GDM1 (cell line): ENCODE results near the gene FBXL16.
"Not testable (repeated sequence)": the region's sequence is repeated elsewhere in the genome, so short reads cannot be mapped to it uniquely, and the experiment has no call there.

Experiments
- DNase-seq: peaks from one replicate; lab custom pipeline; 2025; lab: John Stamatoyannopoulos, UW

The FBXL16 gene, protein sequence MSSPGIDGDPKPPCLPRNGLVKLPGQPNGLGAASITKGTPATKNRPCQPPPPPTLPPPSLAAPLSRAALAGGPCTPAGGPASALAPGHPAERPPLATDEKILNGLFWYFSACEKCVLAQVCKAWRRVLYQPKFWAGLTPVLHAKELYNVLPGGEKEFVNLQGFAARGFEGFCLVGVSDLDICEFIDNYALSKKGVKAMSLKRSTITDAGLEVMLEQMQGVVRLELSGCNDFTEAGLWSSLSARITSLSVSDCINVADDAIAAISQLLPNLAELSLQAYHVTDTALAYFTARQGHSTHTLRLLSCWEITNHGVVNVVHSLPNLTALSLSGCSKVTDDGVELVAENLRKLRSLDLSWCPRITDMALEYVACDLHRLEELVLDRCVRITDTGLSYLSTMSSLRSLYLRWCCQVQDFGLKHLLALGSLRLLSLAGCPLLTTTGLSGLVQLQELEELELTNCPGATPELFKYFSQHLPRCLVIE

DNA sequence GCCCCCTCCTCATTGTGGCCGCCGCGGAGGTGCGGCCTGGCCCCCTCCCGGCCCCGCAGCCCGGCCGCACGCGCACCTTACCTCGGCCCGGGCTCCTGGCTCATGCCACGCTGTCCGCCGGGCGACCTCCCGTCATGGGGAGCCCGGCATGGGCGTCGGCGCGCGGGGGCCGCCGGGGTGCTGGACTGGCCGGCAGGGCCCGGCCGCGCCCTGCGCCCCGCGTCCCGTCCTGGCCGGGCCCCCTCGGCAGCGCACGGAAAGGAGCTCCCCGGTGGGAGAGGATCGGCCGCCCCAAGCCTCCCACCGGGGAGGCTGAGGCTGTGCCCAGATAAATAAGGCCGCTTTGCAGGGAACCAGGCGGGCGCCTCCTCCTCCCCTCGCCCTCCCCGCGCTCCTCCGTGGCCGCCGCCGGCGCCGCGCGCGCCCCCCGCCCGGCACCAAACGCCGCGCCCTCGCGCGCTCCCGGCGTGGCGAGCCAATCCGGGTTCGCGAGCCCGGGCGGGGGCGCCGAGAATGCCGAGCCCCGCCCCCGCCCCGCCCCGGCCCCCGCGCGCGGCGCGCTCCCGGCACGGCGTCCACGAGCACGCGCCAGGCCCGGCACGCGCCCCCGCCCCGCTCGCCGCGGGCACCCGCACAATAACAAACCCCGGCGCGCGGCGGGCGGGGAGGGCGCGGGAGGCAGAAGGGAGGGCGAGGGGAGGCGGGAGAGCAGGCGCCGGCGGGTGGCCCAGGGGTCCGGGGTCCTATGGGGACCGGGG lies at the start of gene FBXL16:
TSS of gene FBXL16 (minus strand) at position 371 of the 758 bp plus-strand sequence. CDS start 8,396 bp downstream, outside the sequence.
- no peak for DNase-seq

DNA sequence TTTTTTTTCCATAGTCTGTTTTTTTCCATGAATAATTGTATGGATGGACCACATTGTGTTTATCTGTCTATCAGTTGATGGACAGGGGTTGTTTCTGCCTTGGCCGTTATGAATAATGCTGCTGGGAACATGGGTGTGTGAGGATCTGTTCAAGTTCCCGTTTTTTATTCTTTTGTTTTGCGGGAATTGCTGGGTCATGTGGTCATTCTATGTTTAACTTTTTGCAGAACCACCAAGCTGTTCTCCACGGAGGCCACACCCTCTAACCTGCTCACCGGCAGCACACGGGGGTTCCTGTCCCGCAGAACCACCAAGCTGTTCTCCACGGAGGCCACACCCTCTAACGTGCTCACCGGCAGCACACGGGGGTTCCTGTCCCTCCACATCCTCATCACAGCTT lies 49.1 kb upstream of the FBXL16 start:
- peak; percentile 65 for DNase-seq

DNA sequence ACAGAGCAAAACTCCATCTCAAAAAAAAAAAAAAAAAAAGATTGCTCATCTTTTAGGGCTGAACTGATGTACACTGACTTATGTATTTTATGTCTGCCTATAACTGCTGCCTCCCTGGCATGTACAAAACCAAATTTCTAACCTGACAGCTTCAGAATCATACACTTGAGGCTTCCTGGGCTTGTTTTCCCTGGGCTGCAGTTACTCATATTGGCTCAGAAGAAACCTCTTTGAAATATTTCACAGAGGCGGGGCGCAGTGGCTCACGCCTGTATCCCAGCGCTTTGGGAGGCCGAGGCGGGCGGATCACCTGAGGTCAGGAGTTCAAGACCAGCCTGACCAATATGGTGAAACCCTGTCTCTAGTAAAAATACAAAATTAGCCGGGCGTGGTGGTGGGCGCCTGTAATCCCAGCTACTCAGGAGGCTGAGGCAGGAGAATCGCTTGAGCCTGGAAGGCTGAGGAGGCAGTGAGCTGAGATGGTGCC lies 48.6 kb upstream of the FBXL16 start:
- DNase-seq = not testable (repeated sequence)

DNA sequence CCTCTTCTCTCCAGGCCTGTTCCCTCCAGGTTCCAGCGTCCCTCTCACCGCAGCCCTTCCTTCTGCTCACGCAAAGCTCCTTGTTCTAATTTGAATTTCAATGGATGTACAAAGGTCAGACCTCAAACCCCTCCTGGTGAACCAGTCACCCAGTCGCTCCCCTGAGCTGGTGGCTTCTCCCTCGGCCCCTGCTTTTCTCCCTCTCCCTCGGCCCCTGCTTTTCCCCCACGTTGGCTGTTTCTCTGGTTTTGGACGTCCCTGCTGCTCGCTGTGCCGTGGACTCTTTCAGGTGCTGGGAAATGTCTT lies 46.4 kb upstream of the FBXL16 start:
- DNase-seq = no peak

DNA sequence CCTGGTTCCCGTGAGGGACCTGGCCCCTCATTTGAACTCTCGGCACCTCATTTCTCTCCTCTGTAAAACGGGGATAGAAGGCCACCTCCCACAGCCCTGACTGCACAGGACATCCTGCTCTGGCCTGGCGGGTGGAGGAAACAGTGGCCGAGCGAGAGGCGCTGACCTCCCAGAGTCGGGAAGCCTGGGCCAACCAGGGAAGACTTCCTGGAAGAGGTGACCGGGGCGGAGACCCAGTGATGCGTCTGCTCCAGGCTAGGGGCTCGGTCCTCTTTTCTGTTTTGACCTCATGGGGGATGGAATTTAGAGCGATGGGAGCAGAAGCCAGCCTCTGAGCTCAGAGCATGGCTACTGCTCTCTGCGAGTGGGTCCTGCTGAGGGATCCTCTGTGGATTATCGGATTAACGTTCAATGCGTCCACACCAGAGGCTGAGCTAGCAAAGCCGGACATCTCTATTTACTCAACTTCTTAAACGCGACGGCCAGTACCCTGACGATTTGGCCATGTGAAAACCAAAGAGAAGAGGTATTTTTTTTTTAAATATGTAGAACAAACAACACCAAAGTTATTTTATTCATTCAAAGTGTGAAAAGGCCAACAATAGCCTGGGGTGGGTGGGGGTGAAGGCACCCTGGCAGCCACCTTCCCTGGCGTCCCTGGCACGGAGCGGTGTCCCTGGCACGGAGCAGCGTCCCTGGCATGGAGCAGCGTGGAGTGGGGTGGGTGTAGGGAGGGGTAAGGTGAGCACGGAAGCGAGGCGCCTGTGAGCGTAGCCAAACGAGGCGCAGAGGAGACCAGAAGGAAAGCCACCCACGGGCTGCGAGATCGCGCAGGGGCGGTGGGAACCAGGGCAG lies 45.8 kb upstream of the FBXL16 start:
- DNase-seq = no peak

DNA sequence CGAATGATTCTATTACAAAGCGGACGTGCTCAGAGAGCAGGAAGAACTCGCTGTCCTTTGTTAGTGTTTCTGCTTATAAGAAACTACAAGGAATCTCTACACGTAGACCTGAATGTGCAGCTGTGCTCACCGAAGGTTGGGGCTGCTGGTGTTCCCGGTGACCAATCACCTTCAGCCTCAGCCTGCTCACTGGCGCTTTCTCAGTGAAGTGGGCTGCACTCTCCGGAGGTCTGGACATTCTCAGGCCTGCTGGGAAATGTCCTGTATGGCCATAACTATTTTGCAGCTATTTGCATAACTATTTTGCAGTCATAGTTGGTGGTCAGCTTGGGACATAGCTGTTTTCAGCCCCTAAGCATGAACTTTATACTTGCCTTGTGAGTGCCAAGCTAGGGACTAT lies 44.9 kb upstream of the FBXL16 start:
- no peak for DNase-seq

DNA sequence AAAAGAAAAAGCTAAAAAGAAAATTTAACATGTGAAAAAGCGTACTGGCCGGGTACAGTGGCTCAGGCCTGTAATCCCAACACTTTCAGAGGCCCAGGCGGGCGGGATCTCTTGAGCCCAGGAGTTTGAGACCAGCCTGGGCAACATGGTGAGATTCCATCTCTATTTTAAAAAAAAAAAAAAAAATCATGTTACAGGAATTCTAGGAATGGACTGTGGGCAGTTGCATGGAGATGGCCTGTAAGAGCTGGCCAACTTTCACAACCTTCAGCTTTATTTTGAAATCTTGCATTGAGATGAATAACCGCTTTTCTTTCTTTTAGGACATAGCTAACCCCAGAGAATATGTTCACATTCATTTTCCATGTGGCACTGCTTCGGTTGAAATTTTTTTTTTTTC lies 43.4 kb upstream of the FBXL16 start:
- DNase-seq = no peak

DNA sequence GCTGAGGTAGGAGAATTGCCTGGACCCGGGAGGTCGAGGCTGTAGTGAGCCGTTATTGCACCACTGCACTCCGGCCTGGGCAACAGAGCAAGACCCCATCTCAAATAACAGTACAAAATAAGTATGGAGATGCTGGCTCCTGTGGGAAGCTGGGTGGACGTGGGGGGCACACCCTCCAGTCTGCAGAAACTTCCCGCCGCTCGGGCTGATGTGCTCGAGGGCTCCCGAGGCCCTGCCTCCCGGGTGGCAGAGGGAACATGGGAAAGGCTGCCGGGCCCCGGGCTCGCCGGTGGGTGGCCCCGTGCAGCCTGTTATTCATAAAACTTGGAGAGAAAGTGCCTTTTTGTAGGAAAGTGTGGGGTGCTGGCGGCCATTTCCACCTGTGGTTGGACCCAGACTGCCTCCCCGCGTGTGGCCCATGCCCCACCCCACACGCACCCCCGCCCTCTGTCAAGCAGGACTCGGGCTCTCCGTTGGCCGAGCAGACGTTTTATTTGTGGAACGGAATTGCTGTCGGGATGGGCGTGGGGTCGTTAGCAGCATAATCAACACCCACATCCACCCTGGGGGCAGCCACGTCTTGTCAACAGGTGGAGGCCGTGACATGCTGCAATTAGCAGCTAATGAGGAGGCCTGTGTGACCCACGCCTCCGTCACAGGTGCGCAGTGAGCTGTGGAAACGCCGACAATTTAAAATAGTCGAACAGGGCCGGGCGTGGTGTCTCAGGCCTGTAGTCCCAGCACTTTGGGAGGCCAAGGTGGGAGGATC lies 42.6 kb upstream of the FBXL16 start:
- DNase-seq = no peak

DNA sequence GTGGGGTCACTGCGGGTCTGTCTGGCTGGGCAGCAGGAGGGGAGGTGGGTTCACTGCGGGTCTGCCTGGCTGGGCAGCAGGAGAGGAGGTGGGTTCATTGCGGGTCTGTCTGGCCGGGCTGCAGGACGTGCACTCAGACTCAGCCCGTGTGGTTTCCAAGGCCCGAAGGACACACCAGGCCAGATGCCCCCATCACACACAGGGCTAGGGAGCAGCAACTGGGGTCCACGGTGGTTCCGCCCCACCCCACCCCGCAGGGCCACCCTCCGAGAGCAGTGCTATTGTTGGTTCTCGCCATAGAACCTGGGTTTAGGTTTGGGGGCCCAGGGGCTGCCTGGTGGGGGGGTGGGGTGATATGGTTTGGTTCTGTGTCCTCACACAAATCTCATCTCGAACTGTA lies 41.0 kb upstream of the FBXL16 start:
- no peak for DNase-seq

DNA sequence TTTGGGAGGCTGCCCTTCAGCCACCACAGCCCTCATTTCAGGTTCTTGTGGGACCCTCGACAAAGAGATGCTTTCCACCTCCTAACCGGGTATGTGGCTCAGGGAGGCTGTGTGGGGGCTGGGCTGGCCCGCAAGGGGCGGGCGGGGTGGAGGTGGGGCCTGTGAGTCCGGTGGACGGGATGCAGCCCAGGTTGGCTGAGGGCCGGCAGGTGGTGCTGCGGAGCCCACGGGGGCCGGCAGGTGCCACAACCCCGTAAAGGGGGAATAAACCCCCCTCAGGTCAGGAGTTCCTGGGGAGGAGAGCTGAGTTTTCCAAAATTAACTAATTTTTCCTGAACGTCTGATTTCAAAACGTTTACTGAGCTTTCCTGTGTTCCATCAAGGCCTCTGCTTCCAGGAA lies 40.1 kb upstream of the FBXL16 start:
- DNase-seq = no peak

DNA sequence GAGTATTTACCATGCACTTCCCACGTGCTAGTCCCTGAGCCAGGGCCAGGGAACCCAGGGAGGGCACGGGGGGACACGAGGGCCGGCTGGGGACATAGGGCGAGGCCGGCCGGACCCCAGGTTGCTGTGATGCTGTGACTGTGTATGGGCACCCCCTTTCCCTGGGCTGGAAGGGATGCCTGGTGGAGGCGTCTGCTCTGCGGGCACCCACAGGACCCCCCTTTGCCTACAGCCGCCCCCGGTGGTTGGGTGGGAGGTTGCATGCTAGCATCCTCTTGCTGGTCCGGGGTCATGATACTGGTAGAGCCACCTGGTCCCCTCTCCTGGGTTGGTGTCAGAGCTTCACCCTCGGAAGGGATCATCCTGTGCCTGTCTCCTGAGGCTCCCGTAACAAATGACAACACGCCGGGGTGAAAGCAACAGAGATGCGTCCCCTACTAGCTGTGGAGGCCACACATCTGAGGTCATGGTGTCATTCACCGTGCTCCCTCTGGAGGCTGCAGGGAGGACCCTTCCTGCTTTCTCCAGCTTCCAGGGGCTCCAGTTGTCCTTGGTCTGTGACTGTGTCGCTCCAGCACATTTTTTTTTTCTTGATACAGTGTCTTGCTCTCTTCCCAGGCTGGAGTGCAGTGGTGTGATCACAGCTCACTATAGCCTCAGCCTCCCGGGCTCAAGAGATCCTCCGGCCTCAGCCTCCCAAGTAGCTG lies 38.3 kb upstream of the FBXL16 start:
- no peak for DNase-seq

DNA sequence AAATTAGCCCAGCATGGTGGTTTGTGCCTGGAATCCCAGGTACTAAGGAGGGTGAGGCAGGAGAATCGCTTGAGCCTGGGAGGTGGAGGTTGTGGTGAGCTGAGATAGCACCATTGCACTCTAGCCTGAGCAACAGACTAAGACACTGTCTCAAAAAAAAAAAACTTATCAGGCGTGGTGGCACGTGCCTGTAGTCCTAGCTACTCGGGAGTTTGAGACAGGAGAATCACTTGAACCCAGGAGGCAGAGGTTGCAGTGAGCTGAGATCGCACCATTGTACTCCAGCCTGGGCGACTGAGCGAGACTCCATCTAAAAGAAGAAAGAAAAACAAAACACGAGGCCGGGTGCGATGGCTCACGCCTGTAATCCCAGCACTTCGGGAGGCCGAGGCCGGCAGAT lies 37.3 kb upstream of the FBXL16 start:
- not testable (repeated sequence) for DNase-seq

DNA sequence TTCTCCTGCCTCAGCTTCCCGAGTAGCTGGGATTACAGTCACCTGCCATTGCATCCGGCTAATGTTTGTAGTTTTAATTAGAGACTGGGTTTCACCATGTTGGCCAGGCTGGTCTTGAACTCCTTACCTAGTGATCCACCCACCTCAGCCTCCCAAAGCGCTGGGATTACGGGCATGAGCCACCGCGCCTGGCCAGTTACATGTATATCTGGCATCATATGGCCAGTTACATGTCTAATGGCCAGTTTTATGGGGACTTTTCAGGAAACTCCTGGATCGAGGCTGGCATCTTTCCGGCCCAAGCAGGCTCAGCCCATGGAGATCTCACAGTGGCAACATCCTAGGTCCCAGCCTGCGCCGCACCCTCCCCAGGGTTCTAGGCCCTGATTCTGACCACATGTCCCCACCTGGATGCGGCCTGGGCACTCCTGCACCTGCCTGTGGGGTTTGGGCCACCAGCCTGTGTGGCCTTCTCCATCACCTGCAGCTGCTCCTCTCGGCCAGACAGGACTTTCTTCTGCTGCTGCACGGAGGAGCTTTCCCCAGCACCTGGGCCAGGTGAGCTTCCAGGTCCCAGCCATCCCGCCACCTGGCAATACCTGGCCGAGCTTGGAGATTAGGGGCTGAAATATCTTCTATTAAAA lies 36.5 kb upstream of the FBXL16 start:
- no peak for DNase-seq

DNA sequence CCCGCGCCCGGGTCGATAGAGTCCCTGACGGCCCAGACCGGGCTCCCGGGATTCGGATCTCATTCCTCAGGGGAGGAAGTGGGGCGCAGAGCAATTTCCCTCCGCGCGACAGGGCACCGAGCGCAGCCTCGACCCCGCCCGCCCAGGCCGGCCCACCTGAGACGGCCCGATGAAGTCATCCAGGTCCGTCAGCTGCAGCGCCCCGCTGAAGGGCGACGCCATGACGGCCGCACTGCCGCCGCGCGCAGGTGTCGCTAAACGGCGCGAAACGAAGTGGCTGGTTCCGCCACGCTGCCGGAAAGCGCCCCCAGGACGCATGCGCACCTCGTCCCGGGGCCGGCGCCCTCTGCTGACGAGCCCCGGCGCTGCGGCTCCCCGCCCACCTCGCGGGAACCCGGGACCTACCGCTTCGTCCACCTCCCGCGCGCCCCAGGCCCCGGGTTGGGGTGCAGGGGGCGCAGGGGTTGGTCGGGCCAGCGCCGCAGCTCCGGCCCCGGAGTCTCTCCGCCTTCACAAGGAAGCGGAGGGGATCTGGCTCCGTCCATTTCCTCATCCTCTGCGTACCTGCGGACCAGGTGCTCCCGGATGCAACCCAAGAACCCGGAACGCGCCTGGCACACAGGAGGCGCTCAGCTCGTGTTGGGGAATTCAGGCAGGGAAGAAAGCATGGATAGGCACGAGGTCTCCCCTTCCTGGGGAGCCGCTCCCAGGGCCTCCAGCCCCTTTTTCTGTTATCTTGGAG lies 35.3 kb upstream of the FBXL16 start, which contains the start of gene CIAO3:
TSS of gene CIAO3 (minus strand) at position 234 of the 742 bp plus-strand sequence. CDS start at position 222, 12 bp downstream.
- peak; percentile 85 for DNase-seq

DNA sequence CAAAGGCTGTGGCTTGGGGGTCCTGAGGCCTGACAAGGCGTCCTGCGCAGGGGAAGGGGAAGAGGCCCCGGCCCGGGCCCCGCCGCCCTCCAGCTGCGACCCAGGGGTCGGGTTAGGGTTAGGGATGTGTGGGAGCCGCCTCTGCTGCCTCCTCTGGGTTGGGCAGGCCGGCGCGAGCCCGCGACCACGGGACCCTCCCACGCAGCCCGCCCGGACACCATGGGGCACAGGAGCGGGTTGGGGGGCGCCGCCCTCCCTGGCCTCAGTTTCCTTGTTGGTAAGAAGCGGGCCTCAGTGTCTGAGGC lies 34.8 kb upstream of the FBXL16 start:
- DNase-seq = no peak

DNA sequence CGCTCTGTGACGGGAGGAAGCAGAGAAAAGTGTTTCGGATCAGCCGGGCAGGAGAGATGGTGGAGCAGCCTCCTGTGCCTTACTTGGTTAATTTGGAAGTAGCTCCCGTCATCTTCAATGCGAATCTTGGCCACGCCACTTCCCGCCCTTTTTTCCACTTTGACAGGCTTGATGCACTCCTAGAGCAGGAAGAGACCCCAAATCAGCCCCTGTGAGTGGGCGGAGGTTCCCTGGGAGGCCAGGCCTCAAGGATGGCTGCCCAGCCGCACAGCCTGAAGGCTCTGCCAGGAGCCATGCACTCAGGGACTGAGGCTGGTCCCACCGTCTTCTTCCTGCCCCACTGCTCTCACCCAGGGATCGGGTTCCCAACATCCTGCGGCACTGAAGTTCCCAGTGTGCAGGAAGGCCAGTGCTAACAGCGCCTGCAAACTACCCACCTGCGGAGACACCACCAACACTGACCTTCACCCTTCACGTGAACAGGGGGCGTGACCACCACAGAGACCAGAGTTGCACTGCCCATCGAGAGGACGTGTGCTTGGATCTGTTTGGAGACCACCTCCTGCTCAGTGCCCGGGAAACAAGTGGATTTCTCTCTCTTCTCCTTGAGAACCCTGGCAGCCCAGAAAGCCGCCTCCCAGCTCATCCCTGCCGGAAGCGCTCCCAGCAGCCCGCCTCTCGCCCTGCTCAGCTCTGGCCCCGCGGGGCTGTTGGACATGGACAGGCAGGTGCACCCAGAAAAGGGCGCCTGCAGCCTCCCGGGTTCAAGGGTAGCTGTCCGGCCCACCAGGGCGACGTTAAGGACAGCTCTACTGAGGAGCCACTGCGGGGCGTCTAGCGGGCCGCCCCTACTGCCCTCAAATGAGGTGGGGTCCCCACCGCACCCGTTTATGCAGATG lies 34.2 kb upstream of the FBXL16 start:
- no peak for DNase-seq

DNA sequence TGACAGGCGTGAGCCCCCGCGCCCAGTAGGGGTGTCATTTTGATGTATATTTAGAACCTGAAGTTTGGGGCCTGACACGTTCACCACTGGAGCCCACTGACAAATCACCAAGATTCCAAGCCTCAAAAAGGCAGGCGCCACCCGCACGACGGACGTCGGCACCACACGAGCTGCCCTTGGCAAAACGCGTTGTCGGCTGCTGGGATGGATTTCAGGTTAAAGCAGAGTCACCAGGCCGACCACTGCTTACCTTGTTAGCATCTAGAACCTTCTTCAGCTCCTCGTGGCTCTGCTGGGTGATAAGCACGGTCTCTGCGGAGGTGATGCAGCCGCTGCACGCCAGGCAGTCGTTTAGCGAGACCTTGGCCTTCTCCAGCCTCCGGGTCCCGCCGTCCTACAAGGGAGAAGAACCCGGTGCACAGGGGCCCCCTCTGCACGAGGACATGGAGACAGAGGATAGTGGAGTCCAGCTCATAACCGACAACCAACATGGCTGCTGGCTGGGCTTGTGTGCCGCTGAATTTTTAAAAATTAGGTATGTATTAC lies 31.4 kb upstream of the FBXL16 start:
- no peak for DNase-seq

DNA sequence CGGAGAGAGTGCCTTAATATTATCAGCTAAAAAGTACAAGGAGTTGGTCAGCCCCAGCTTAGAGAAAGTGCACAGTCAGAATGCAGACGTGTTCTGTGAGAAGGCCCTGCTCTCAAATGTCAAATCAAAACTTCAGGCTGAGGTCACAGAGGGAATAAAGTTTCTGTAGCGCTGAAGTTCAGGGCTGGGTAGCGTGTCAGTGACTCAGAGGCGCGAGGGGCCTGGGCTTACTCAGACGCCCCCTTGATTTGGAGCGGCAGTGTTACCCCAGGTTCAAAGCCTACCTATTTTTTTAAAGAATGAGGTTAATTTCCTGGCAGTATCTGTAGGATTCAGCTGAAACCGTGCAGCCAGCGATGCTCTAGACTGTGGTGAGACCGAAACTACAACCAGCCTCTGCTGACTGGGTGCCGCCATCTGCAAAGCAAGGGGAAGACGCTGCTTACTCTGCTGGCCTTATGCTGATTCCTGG lies 30.4 kb upstream of the FBXL16 start:
- no peak for DNase-seq
